GM23338 (cell line): ENCODE results near the gene IL36RN. TPM values are rescaled to one million over a fixed set of nuclear protein-coding genes. Genes with fewer than 3 reads are reported as not detected.

Source experiments
- ATAC-seq: fragments of 200-7000 bp; cut with Tn5 transposase; 3 replicates; pipeline ENCODE4 v1.9.1; 2020
- DNase-seq: peaks from one replicate; pipeline ENCODE4 v3.0.0-alpha.2; 2015; ENCODE audit warnings: low spot score
- H2AFZ ChIP-seq: fragments of 200-600 bp; sonication (generic); 2 replicates; pipeline ENCODE4 v1.8.0; 2016; ENCODE audit warnings: antibody characterized with exemption, mild to moderate bottlenecking, moderate library complexity
- H3F3A ChIP-seq: fragments of 200-600 bp; sonication (generic); replicated peaks from 2 replicates; pipeline ENCODE4 v1.8.0; 2017; ENCODE audit warnings: antibody characterized with exemption, mixed run types, low read depth
- H3K27ac ChIP-seq: fragments of 200-600 bp; sonication (generic); 2 replicates; pipeline ENCODE4 v1.6.1; 2016; ENCODE audit warnings: low read depth
- H3K27me3 ChIP-seq: fragments of 200-600 bp; sonication (generic); 2 replicates; pipeline ENCODE4 v1.8.0; 2016; ENCODE audit warnings: mild to moderate bottlenecking, mixed run types, moderate library complexity; ENCODE audit not compliant: insufficient read depth
- H3K36me3 ChIP-seq: fragments of 200-600 bp; sonication (generic); 2 replicates; pipeline ENCODE4 v1.8.0; 2016; ENCODE audit warnings: mild to moderate bottlenecking; ENCODE audit not compliant: insufficient read depth
- H3K4me1 ChIP-seq: fragments of 200-600 bp; sonication (generic); 2 replicates; pipeline ENCODE4 v1.8.0; 2016; ENCODE audit warnings: mild to moderate bottlenecking, moderate library complexity; ENCODE audit not compliant: insufficient read depth
- H3K4me2 ChIP-seq: fragments of 200-600 bp; sonication (generic); 2 replicates; pipeline ENCODE4 v1.7.1; 2017; ENCODE audit warnings: mixed run types
- H3K4me3 ChIP-seq: fragments of 200-600 bp; sonication (generic); 2 replicates; pipeline ENCODE4 v1.6.1; 2016; ENCODE audit warnings: mixed run types
- H3K79me2 ChIP-seq: fragments of 200-600 bp; sonication (generic); replicated peaks from 2 replicates; pipeline ENCODE4 v1.8.0; 2017; ENCODE audit warnings: mild to moderate bottlenecking; ENCODE audit not compliant: insufficient read depth
- H3K9me2 ChIP-seq: fragments of 200-600 bp; sonication (generic); 2 replicates; pipeline ENCODE4 v1.8.0; 2017; ENCODE audit not compliant: insufficient read depth
- H4K20me1 ChIP-seq: fragments of 200-600 bp; sonication (generic); replicated peaks from 2 replicates; pipeline ENCODE4 v1.8.0; 2017; ENCODE audit warnings: mild to moderate bottlenecking; ENCODE audit not compliant: insufficient read depth
- H3K27ac Mint-ChIP-seq: 2 replicates; pipeline ENCODE4 v1.8.0; 2020; ENCODE audit warnings: inconsistent platforms, mild to moderate bottlenecking, moderate library complexity, mixed read lengths
- H3K27me3 Mint-ChIP-seq: 3 replicates; pipeline ENCODE4 v1.8.0; 2022; ENCODE audit warnings: low read depth, mild to moderate bottlenecking, moderate library complexity, mixed read lengths, inconsistent platforms; ENCODE audit not compliant: insufficient read depth, poor library complexity
- H3K36me3 Mint-ChIP-seq: 3 replicates; pipeline ENCODE4 v1.8.0; 2021; ENCODE audit warnings: low read depth, mild to moderate bottlenecking, inconsistent platforms, moderate library complexity, mixed read lengths
- H3K4me1 Mint-ChIP-seq: 3 replicates; pipeline ENCODE4 v1.8.0; 2020; ENCODE audit warnings: mild to moderate bottlenecking, inconsistent platforms, mixed read lengths
- H3K4me3 Mint-ChIP-seq: 3 replicates; pipeline ENCODE4 v1.8.0; 2021; ENCODE audit warnings: moderate library complexity, mild to moderate bottlenecking, inconsistent platforms, mixed read lengths
- H3K9me3 Mint-ChIP-seq: 3 replicates; pipeline ENCODE4 v1.8.0; 2020; ENCODE audit warnings: moderate library complexity, mild to moderate bottlenecking, inconsistent platforms, mixed read lengths
- CREB1 ChIP-seq: fragments of 250-450 bp; sonication (Bioruptor Pico); IDR thresholded peaks from 2 replicates; pipeline ENCODE4 v1.5.0; 2020; ENCODE audit warnings: low read depth, mild to moderate bottlenecking, moderate library complexity
- EZH2 ChIP-seq: fragments of 200-600 bp; sonication (generic); IDR thresholded peaks from one replicate; pipeline ENCODE4 v1.8.0; 2017; ENCODE audit warnings: antibody characterized with exemption, mild to moderate bottlenecking, low read depth; ENCODE audit not compliant: unreplicated experiment
- EZH2phosphoT487 ChIP-seq: fragments of 200-600 bp; sonication (generic); IDR thresholded peaks from one replicate; pipeline ENCODE4 v1.8.1; 2018; ENCODE audit warnings: antibody characterized with exemption; ENCODE audit not compliant: unreplicated experiment
- JUNB ChIP-seq: IDR thresholded peaks from one replicate; pipeline ENCODE4 v1.6.1; 2016; ENCODE audit warnings: antibody characterized with exemption; ENCODE audit not compliant: unreplicated experiment
- NANOG ChIP-seq: IDR thresholded peaks from 2 replicates; pipeline ENCODE4 v1.6.1; 2016; ENCODE audit warnings: antibody characterized with exemption, borderline replicate concordance
- POLR2AphosphoS5 ChIP-seq: IDR thresholded peaks from 2 replicates; pipeline ENCODE4 v1.6.1; 2016; ENCODE audit warnings: antibody characterized with exemption, low read depth
- STAT1 ChIP-seq: IDR thresholded peaks from one replicate; pipeline ENCODE4 v1.6.1; 2016; ENCODE audit warnings: antibody characterized with exemption; ENCODE audit not compliant: unreplicated experiment
- ZNF114 ChIP-seq: fragments of 250-450 bp; sonication (Bioruptor Pico); IDR thresholded peaks from 2 replicates; pipeline ENCODE4 v1.5.0; 2020; ENCODE audit warnings: mild to moderate bottlenecking, moderate library complexity
- polyA plus RNA-seq: library from polyadenylated mRNA; unstranded; fragments of >200 nt; fragmentation: Nextera tagmentation; extraction: Ambion mirVana; gene quantifications from 2 replicates; pipeline ENCODE4 v1.2.1, GENCODE V29; 2016
- total RNA-seq: library from RNA; depleted of rRNA; stranded (reverse); fragments of >200 nt; shearing (Covaris generic); gene quantifications from 2 replicates; pipeline ENCODE4 v1.2.3, GENCODE V29; 2014
- TF ChIP-seq, protein P1 (sequence below): IDR thresholded peaks from one replicate; pipeline ENCODE4 v1.6.1; 2018; ENCODE audit warnings: antibody characterized with exemption; ENCODE audit not compliant: unreplicated experiment
- TF ChIP-seq, protein P2 (sequence below): fragments of 250-450 bp; sonication (Bioruptor Pico); IDR thresholded peaks from 2 replicates; pipeline ENCODE4 v1.5.0; 2020; ENCODE audit warnings: mild to moderate bottlenecking, moderate library complexity
- TF ChIP-seq, protein P3 (sequence below): IDR thresholded peaks from 2 replicates; pipeline ENCODE4 v1.6.1; 2016; ENCODE audit warnings: antibody characterized with exemption
- TF ChIP-seq, protein P4 (sequence below), 2 experiments: fragments of 200-600 bp in 1 of 2; sonication (generic) in 1 of 2; conservative IDR thresholded peaks; 2 replicates each; pipeline versions ENCODE4 v1.5.1 to v1.6.1; 2016 to 2017; ENCODE audit warnings: antibody characterized with exemption in 2 of 2, low read depth in 2 of 2, mild to moderate bottlenecking in 2 of 2, moderate library complexity in 1 of 2

Gene IL36RN
- total and polyA plus RNA-seq, 2 experiments from 2014 or later, result not detected

DNA sequence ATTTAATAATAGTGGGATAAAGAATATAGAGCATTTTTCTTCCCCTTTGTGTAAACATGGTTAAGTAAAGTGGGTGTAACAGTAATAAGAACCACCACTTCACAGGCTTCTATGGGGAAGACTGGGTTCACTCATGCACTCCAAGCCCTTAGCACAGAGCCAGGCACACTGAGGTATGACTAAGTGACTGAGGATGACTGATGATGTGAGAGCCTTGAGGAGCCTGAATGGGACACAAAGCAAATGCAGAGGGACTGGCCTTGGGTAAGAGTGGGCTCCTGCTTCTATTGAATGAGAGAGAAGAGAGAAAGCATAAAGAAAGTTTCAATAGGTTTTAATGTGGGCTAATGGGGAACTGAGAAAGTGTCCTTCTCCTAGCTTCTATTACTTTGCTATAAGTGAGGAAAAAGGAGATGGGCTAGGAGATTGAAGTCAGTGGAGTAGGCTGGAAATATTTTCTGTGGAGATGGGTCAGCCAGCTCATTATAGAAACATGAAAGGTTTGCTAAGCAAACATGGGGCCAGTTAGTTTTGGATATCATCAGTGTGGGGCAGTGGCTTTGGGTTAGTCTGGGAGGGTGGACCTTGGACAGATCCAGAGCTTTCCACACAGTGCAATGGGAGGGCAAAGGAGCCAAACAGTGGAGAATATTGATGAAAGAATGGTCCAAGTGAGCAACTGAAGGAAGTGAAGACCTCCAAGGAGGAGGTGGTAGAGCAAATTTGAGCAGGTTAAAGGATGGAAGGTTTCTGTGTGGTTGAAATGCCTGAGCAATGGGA, 29.4 kb downstream of the IL36RN start:
- Histone ChIP-seq H3K27ac (no peak overlapping the region), H3K4me1 (no peaks in the 10 kb centered on the region), H3F3A (no peaks in the 10 kb centered on the region), H2AFZ (no peak overlapping the region), H3K9me2 (no peaks in the 10 kb centered on the region), H3K4me3 (no peak overlapping the region), H3K79me2 (no peaks in the 10 kb centered on the region), H3K36me3 (no peaks in the 10 kb centered on the region), H3K4me2 (no peak overlapping the region), H3K27me3 (no peaks in the 10 kb centered on the region), H4K20me1 (no peaks in the 10 kb centered on the region)
- Mint-ChIP-seq H3K27ac (no peak overlapping the region), H3K27me3 (no peaks in the 10 kb centered on the region), H3K4me1 (no peaks in the 10 kb centered on the region), H3K4me3 (no peak overlapping the region), H3K9me3 (no peaks in the 10 kb centered on the region), H3K36me3 (no peaks in the 10 kb centered on the region)
- no peak for DNase-seq
- no peak for ATAC-seq
- TF ChIP-seq STAT1 (no peak), EZH2 (no peak), EZH2phosphoT487 (no peak), JUNB (no peak), CREB1 (CRISPR knock-in tag) (no peak), POLR2AphosphoS5 (no peak), NANOG (no peak), ZNF114 (no peak)
- TF ChIP-seq, protein P1, sequence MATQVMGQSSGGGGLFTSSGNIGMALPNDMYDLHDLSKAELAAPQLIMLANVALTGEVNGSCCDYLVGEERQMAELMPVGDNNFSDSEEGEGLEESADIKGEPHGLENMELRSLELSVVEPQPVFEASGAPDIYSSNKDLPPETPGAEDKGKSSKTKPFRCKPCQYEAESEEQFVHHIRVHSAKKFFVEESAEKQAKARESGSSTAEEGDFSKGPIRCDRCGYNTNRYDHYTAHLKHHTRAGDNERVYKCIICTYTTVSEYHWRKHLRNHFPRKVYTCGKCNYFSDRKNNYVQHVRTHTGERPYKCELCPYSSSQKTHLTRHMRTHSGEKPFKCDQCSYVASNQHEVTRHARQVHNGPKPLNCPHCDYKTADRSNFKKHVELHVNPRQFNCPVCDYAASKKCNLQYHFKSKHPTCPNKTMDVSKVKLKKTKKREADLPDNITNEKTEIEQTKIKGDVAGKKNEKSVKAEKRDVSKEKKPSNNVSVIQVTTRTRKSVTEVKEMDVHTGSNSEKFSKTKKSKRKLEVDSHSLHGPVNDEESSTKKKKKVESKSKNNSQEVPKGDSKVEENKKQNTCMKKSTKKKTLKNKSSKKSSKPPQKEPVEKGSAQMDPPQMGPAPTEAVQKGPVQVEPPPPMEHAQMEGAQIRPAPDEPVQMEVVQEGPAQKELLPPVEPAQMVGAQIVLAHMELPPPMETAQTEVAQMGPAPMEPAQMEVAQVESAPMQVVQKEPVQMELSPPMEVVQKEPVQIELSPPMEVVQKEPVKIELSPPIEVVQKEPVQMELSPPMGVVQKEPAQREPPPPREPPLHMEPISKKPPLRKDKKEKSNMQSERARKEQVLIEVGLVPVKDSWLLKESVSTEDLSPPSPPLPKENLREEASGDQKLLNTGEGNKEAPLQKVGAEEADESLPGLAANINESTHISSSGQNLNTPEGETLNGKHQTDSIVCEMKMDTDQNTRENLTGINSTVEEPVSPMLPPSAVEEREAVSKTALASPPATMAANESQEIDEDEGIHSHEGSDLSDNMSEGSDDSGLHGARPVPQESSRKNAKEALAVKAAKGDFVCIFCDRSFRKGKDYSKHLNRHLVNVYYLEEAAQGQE, result no peak
- TF ChIP-seq, protein P2, sequence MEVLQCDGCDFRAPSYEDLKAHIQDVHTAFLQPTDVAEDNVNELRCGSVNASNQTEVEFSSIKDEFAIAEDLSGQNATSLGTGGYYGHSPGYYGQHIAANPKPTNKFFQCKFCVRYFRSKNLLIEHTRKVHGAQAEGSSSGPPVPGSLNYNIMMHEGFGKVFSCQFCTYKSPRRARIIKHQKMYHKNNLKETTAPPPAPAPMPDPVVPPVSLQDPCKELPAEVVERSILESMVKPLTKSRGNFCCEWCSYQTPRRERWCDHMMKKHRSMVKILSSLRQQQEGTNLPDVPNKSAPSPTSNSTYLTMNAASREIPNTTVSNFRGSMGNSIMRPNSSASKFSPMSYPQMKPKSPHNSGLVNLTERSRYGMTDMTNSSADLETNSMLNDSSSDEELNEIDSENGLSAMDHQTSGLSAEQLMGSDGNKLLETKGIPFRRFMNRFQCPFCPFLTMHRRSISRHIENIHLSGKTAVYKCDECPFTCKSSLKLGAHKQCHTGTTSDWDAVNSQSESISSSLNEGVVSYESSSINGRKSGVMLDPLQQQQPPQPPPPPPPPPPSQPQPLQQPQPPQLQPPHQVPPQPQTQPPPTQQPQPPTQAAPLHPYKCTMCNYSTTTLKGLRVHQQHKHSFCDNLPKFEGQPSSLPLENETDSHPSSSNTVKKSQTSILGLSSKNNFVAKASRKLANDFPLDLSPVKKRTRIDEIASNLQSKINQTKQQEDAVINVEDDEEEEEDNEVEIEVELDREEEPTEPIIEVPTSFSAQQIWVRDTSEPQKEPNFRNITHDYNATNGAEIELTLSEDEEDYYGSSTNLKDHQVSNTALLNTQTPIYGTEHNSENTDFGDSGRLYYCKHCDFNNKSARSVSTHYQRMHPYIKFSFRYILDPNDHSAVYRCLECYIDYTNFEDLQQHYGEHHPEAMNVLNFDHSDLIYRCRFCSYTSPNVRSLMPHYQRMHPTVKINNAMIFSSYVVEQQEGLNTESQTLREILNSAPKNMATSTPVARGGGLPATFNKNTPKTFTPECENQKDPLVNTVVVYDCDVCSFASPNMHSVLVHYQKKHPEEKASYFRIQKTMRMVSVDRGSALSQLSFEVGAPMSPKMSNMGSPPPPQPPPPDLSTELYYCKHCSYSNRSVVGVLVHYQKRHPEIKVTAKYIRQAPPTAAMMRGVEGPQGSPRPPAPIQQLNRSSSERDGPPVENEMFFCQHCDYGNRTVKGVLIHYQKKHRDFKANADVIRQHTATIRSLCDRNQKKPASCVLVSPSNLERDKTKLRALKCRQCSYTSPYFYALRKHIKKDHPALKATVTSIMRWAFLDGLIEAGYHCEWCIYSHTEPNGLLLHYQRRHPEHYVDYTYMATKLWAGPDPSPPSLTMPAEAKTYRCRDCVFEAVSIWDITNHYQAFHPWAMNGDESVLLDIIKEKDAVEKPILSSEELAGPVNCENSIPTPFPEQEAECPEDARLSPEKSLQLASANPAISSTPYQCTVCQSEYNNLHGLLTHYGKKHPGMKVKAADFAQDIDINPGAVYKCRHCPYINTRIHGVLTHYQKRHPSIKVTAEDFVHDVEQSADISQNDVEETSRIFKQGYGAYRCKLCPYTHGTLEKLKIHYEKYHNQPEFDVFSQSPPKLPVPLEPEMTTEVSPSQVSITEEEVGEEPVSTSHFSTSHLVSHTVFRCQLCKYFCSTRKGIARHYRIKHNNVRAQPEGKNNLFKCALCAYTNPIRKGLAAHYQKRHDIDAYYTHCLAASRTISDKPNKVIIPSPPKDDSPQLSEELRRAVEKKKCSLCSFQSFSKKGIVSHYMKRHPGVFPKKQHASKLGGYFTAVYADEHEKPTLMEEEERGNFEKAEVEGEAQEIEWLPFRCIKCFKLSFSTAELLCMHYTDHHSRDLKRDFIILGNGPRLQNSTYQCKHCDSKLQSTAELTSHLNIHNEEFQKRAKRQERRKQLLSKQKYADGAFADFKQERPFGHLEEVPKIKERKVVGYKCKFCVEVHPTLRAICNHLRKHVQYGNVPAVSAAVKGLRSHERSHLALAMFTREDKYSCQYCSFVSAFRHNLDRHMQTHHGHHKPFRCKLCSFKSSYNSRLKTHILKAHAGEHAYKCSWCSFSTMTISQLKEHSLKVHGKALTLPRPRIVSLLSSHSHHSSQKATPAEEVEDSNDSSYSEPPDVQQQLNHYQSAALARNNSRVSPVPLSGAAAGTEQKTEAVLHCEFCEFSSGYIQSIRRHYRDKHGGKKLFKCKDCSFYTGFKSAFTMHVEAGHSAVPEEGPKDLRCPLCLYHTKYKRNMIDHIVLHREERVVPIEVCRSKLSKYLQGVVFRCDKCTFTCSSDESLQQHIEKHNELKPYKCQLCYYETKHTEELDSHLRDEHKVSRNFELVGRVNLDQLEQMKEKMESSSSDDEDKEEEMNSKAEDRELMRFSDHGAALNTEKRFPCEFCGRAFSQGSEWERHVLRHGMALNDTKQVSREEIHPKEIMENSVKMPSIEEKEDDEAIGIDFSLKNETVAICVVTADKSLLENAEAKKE, result no peak
- TF ChIP-seq, protein P3, sequence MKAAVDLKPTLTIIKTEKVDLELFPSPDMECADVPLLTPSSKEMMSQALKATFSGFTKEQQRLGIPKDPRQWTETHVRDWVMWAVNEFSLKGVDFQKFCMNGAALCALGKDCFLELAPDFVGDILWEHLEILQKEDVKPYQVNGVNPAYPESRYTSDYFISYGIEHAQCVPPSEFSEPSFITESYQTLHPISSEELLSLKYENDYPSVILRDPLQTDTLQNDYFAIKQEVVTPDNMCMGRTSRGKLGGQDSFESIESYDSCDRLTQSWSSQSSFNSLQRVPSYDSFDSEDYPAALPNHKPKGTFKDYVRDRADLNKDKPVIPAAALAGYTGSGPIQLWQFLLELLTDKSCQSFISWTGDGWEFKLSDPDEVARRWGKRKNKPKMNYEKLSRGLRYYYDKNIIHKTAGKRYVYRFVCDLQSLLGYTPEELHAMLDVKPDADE, result no peak
- TF ChIP-seq, protein P4, sequence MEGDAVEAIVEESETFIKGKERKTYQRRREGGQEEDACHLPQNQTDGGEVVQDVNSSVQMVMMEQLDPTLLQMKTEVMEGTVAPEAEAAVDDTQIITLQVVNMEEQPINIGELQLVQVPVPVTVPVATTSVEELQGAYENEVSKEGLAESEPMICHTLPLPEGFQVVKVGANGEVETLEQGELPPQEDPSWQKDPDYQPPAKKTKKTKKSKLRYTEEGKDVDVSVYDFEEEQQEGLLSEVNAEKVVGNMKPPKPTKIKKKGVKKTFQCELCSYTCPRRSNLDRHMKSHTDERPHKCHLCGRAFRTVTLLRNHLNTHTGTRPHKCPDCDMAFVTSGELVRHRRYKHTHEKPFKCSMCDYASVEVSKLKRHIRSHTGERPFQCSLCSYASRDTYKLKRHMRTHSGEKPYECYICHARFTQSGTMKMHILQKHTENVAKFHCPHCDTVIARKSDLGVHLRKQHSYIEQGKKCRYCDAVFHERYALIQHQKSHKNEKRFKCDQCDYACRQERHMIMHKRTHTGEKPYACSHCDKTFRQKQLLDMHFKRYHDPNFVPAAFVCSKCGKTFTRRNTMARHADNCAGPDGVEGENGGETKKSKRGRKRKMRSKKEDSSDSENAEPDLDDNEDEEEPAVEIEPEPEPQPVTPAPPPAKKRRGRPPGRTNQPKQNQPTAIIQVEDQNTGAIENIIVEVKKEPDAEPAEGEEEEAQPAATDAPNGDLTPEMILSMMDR (conservative IDR thresholded peaks at IDR 0.05; ENCODE audit: low read depth in 2 of 2), result no peak
